Tibial artery (tissue), 4 donors: ENCODE data around the gene RPL4.

Experiments
- DNase-seq, 2 donors: peaks; one replicate each; pipeline ENCODE4 v3.0.0-alpha.2; 2019
- H3K27ac ChIP-seq, 2 donors: fragments of 200-600 bp; sonication (generic) in 1 of 2; 1 replicate in 1 of 2; 2 replicates in 1 of 2; pipeline ENCODE4 v1.5.1; 2018 to 2019; ENCODE audit warnings: mild to moderate bottlenecking in 1 of 2
- H3K27me3 ChIP-seq, 2 donors: fragments of 200-600 bp; sonication (generic) in 1 of 2; one replicate each; pipeline versions ENCODE4 v1.5.1 to v1.6.0; 2016 to 2019
- H3K36me3 ChIP-seq, 3 donors: fragments of 200-600 bp; sonication (generic) in 2 of 3; one replicate each; pipeline ENCODE4 v1.5.1; 2016 to 2019; ENCODE audit warnings: mild to moderate bottlenecking in 2 of 3
- H3K4me1 ChIP-seq, 4 donors: fragments of 200-600 bp; sonication (generic) in 2 of 4; 1 replicate in 3 of 4; 2 replicates in 1 of 4; pipeline ENCODE4 v1.5.1; 2016 to 2019
- H3K4me3 ChIP-seq, 2 donors: fragments of 200-600 bp; sonication (generic) in 1 of 2; 1 replicate in 1 of 2; 2 replicates in 1 of 2; pipeline ENCODE4 v1.5.1; 2018 to 2019; ENCODE audit warnings: mild to moderate bottlenecking in 2 of 2
- H3K9me3 ChIP-seq, 3 donors: fragments of 200-600 bp; sonication (generic) in 1 of 3; one replicate each; pipeline ENCODE4 v1.5.1; 2016 to 2019
- intact Hi-C: fragments of 100-400 bp; cut with DNase I; formaldehyde crosslinking; loops from one replicate; pipeline ENCODE4 v1.15.0; 2023; ENCODE audit warnings: low total_unique reads
- TF ChIP-seq, protein P1 (sequence below), 2 experiments: fragments of 200-600 bp in 1 of 2; fragments of 450-650 bp in 1 of 2; IDR thresholded peaks; one replicate each; pipeline ENCODE4 v1.5.1; 2017 to 2019; ENCODE audit warnings: antibody characterized with exemption in 2 of 2, mild to moderate bottlenecking in 1 of 2, moderate library complexity in 1 of 2

Gene RPL4

DNA sequence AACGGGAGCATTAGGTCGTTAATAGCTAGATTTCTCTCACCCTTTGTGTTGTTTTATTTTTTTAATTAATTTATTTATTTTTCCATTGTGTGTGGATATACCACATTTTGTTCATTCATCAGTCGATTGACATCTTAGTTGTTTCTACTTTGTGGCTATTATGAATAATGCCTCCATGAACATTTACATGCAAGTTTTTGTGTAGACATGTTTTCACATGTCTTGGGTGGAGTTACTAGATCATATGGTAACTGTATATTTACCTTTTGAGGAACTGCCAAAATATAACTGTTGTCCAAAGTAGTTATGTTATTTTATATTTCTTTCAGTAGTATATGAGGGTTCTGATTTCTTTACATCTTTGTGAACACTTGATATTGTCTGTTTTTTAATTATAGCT, 19.3 kb upstream of the RPL4 start:
- no peak overlapping the region for H3K4me3 ChIP-seq
- no peaks in the 10 kb centered on the region for H3K4me1 ChIP-seq
- TF ChIP-seq, protein P1, sequence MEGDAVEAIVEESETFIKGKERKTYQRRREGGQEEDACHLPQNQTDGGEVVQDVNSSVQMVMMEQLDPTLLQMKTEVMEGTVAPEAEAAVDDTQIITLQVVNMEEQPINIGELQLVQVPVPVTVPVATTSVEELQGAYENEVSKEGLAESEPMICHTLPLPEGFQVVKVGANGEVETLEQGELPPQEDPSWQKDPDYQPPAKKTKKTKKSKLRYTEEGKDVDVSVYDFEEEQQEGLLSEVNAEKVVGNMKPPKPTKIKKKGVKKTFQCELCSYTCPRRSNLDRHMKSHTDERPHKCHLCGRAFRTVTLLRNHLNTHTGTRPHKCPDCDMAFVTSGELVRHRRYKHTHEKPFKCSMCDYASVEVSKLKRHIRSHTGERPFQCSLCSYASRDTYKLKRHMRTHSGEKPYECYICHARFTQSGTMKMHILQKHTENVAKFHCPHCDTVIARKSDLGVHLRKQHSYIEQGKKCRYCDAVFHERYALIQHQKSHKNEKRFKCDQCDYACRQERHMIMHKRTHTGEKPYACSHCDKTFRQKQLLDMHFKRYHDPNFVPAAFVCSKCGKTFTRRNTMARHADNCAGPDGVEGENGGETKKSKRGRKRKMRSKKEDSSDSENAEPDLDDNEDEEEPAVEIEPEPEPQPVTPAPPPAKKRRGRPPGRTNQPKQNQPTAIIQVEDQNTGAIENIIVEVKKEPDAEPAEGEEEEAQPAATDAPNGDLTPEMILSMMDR (IDR thresholded peaks at IDR 0.05) = no peak
- H3K36me3 ChIP-seq = peaks cover 7 to 43% (median 14%) of the 10 kb centered on the region in 3 donors
- H3K27ac ChIP-seq = no peak overlapping the region
- H3K9me3 ChIP-seq = no peaks in the 10 kb centered on the region
- DNase-seq = no peak
- intact Hi-C loops = no loop called here
- no peaks in the 10 kb centered on the region for H3K27me3 ChIP-seq

DNA sequence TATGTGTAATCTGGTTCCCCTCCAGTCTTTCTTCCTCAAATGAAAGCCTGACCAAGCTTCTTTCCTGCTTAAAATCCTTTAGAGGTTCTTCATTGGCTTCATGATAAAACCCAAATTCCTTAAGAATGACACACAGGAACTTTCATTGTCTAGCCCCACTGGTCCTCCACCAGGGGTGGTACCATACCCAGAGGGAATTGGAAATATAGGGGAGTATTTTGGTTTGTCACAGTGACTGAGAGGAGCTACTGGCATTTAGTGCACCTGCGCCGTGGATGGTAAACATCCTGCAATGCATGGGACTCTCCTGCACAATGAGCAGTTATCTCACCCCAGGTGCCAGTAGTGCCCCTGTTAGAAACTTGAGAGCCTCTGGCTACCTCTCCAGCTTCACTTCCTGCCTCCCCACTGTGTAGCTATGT, 11.3 kb upstream of the RPL4 start:
- Histone ChIP-seq H3K4me1 (no peaks in the 10 kb centered on the region), H3K36me3 (peaks cover 2 to 31% (median 11%) of the 10 kb centered on the region in 3 donors)
- intact Hi-C loops = no loop called here

DNA sequence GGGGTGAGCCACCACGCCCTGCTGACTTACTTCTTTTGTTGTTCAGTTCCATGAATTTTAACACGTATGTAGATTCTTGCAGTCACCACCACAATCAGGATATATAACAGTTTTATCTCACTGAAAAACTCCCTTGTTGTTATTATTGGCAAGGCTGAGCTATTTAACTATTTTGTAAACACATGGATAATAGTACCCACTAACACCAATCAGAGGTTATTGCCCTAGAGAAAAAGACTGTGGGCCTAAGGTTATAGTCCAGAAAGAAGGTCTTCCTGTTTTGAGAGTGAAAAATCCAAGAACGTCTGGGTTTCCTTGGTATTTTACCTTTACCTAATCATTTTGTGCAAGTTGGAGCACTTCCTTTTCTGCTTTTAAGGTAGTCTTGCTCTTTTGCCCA, 9.9 kb upstream of the RPL4 start:
- TF ChIP-seq, protein P1 (IDR thresholded peaks at IDR 0.05) = no peak
- intact Hi-C loops = no loop called here
- H3K36me3 ChIP-seq = peaks cover 0 to 28% (median 11%) of the 10 kb centered on the region in 3 donors

More for the DNA sequence above, 11.3 kb upstream of the RPL4 start:
- Histone ChIP-seq H3K27ac (no peak overlapping the region), H3K9me3 (no peaks in the 10 kb centered on the region), H3K27me3 (no peaks in the 10 kb centered on the region), H3K4me3 (no peak overlapping the region)
- TF ChIP-seq, protein P1 (IDR thresholded peaks at IDR 0.05) = no peak
- no peak for DNase-seq

DNA sequence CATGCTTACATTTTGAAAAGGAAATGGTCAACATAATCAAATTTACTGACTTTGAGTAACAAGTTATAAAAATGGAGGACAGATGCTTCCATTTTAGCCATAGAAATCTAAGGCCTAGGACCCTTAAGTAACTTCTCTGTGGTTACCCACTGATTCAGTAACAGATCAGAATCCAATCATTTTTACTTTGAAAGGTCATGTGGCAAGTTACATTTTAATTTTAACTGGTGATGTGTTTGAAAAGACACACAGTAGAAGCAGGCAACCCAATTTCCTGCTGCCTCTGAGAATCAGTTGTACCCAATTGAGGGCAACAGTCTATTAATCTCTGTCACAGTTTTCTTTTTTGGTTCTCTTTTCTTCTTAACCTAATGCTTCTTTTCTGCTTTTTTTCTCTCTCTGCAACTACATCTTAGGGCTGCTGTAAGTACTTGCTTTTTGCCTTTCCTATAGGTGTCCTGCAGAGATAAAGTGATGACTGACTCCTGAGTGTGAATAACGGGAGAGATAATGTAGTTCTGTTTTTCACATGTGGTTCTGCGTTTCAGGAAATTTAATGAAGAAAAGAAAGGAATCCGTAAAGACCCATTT, 3.7 kb upstream of the RPL4 start:
- H3K27me3 ChIP-seq = no peaks in the 10 kb centered on the region
- intact Hi-C loops = loop anchor here (5.0 kb wide), 1 partner anchor 344 kb away; no protein-coding TSS in a partner anchor
- H3K4me3 ChIP-seq = no peak overlapping the region
- no peak for DNase-seq
- no peak overlapping the region for H3K27ac ChIP-seq
- H3K36me3 ChIP-seq = no peaks in the 10 kb centered on the region
- H3K4me1 ChIP-seq = peaks cover 0 to 18% (median 11%) of the 10 kb centered on the region in 4 donors
- no peaks in the 10 kb centered on the region for H3K9me3 ChIP-seq
- TF ChIP-seq, protein P1 (IDR thresholded peaks at IDR 0.05) = no peak

More for the DNA sequence above, 9.9 kb upstream of the RPL4 start:
- Histone ChIP-seq H3K27ac (no peak overlapping the region), H3K27me3 (no peaks in the 10 kb centered on the region), H3K4me1 (no peaks in the 10 kb centered on the region), H3K4me3 (no peak overlapping the region), H3K9me3 (no peaks in the 10 kb centered on the region)
- DNase-seq = no peak

DNA sequence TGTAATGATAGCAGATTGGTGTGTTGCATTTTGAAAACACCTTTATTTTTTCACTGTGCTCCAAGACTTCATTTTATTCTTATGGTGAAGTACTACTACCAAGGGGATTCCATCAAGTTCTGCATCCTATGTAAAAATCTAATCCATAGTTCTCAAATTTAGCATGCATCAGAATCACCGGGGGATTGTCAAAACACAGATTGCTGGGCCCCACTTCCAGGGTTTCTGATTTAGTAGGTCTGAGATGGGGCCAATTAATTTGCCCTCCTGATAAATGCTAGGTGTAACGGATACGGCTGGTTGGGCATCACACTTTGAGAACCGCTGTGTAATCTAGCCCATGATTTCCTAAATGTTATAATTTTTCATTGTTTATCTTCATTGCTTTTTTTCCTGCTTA, 1.2 kb upstream of the RPL4 start:
- TF ChIP-seq, protein P1 (IDR thresholded peaks at IDR 0.05) = no peak
- peaks cover 0 to 27% (median 19%) of the 10 kb centered on the region in 4 donors for H3K4me1 ChIP-seq
- H3K36me3 ChIP-seq = peaks cover 22 to 24% (median 22%) of the 10 kb centered on the region in 3 donors
- intact Hi-C loops = loop anchor here (5.0 kb wide), 1 partner anchor 346 kb away; no protein-coding TSS in a partner anchor
- DNase-seq = no peak
- peak overlapping the region; percentile 77 to 78 for H3K4me3 ChIP-seq
- peak overlapping the region; percentile 88 to 90 for H3K27ac ChIP-seq
- no peaks in the 10 kb centered on the region for H3K27me3 ChIP-seq
- no peaks in the 10 kb centered on the region for H3K9me3 ChIP-seq
